Body of pancreas (tissue), 4 donors: ENCODE results near the gene CLPTM1. TPM values are rescaled to one million over a fixed set of nuclear protein-coding genes. Genes with fewer than 3 reads are reported as not detected.

Experiments
- ATAC-seq: fragments of 150-250 bp; one replicate; pipeline ENCODE4 v1.9.1; 2016
- DNase-seq, 4 donors: peaks; one replicate each; pipeline ENCODE4 v3.0.0-alpha.2; 2019
- H3K27ac ChIP-seq, 4 donors: fragments of 200-600 bp; sonication (generic); 1 replicate in 3 of 4; 2 replicates in 1 of 4; pipeline versions ENCODE4 v1.5.1 to v1.6.1; 2016 to 2019; ENCODE audit warnings: mild to moderate bottlenecking in 1 of 4, mixed read lengths in 1 of 4, moderate library complexity in 1 of 4
- H3K27me3 ChIP-seq, 2 donors: fragments of 200-600 bp; sonication (generic); one replicate each; pipeline ENCODE4 v1.6.0; 2016; ENCODE audit warnings: mild to moderate bottlenecking in 1 of 2
- H3K36me3 ChIP-seq, 2 donors: fragments of 200-600 bp; sonication (generic); replicated peaks in 1 of 2; 2 replicates each; pipeline ENCODE4 v1.5.1; 2016; ENCODE audit warnings: low read depth in 2 of 2; ENCODE audit not compliant: insufficient read depth in 1 of 2
- H3K4me1 ChIP-seq: fragments of 200-600 bp; sonication (generic); one replicate; pipeline ENCODE4 v1.6.0; 2016
- H3K4me3 ChIP-seq, 2 donors: fragments of 200-600 bp; sonication (generic); 1 replicate in 1 of 2; 2 replicates in 1 of 2; pipeline ENCODE4 v1.5.1; 2016 to 2019
- H3K9me3 ChIP-seq, 3 donors: fragments of 200-600 bp; sonication (generic); 1 replicate in 2 of 3; 2 replicates in 1 of 3; pipeline ENCODE4 v1.5.1; 2016
- CTCF ChIP-seq, 7 experiments: fragments of 450-650 bp in 4 of 7; fragments of 200-600 bp in 3 of 7; sonication (generic) in 3 of 7; IDR thresholded peaks; one replicate each; pipeline ENCODE4 v1.5.1; 2016 to 2019; ENCODE audit warnings: antibody characterized with exemption in 7 of 7
- POLR2A ChIP-seq, 3 donors: fragments of 450-650 bp; IDR thresholded peaks; one replicate each; pipeline ENCODE4 v1.6.1; 2016; ENCODE audit warnings: antibody characterized with exemption in 3 of 3, mild to moderate bottlenecking in 2 of 3
- WGBS, 2 donors: methylation state at CpG; one replicate each; pipeline ENCODE4 v1.1.5; 2017; 5-methylcytosine and 5-hydroxymethylcytosine counted together
- intact Hi-C: fragments of 100-400 bp; cut with DNase I; formaldehyde crosslinking; loops from one replicate; pipeline ENCODE4 v1.15.1; 2023
- total RNA-seq, 2 donors: library from RNA; depleted of rRNA; stranded (reverse); fragments of >200 nt; gene quantifications; one replicate each; pipeline ENCODE4 v1.1.0, GENCODE V29; 2016

Gene CLPTM1
- total RNA-seq, 2 donors from 2014 or later = 37.1 to 48.5 TPM

DNA sequence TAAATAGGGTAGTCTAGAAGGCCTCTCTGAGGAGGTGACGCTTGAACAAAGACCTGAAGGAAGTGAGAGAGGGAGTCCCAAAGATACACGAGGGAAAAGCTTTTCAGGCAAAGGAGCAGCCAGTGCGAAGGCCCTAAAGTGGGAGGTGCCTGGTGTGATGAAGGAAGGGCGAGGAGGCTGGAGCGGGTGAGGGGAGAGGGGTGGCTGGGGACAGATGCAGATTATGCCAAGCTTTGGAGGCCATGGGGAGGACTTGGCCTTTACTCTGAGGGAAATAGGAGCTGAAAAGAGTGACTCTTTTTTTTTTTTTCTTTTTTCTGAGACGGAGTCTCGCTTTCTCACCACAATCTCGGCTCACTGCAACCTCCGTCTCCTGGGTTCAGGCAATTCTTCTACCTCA, 2.9 kb downstream of the CLPTM1 start:
- no peak overlapping the region for H3K4me3 ChIP-seq
- H3K9me3 ChIP-seq = no peaks in the 10 kb centered on the region
- no peak for TF ChIP-seq CTCF (IDR thresholded peaks at IDR 0.05)
- TF ChIP-seq POLR2A (IDR thresholded peaks at IDR 0.05) = no peak
- no peak for DNase-seq
- 81 to 85% methylated on average over 9 of the region's 9 CpGs for WGBS, 2 donors
- ATAC-seq = no peak
- intact Hi-C loops = no loop called here
- H3K36me3 ChIP-seq = peaks cover 0 to 2% of the 10 kb centered on the region in 2 donors
- H3K27me3 ChIP-seq = no peaks in the 10 kb centered on the region
- H3K4me1 ChIP-seq = peaks cover 37% of the 10 kb centered on the region
- no peak overlapping the region for H3K27ac ChIP-seq

GRCh38 chr19:44959691-44960090, 4.5 kb downstream of the CLPTM1 start:
- Histone ChIP-seq H3K4me1 (peaks cover 25% of the 10 kb centered on the region), H3K27ac (no peak overlapping the region), H3K9me3 (no peaks in the 10 kb centered on the region), H3K36me3 (peaks cover 0 to 5% of the 10 kb centered on the region in 2 donors), H3K4me3 (no peak overlapping the region), H3K27me3 (no peaks in the 10 kb centered on the region)
- ATAC-seq = no peak
- no peak for DNase-seq
- 73 to 74% methylated on average over 5 of the region's 5 CpGs for WGBS, 2 donors
- TF ChIP-seq POLR2A (IDR thresholded peaks at IDR 0.05) (no peak), CTCF (IDR thresholded peaks at IDR 0.05) (no peak)
- intact Hi-C loops = no loop called here

DNA sequence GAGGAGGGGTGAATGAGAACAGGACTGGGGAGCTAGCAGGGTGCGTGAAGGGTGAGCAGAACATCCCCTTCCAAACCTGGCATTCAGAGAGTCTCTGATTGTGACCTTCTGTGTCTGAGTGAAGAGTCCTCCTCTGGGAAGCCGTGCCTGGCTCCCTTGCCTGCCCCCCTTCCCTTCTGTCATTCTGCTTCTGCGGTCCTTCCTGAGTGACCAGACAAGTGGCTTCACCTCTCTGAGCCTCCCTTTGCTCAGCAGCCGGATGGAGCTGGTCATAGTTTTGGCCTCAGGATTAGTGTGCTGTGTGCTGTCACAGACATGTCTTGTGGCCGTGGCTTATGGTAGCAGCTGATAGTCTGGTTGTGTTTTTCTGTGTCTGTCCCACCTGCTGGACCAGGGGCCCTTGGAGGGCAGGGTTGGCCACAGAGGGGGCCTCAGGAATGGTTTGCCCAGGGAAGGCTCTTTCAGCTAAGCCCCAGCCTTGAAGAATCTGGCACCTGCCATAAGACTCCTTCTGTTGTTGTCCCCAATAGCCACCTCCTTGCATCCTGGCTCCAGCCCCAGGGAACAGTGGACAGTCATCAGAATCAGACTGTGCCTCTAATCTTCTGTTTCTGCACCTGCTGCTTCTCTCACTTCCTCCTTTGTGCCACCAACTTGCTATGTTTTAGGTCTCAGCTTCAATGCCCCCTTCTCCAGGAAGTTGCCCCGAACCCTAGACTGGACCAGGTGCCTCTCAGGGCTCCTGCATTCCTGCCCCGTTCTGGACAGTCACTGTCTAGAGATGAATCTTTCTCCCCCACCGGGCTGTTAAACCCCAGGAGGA, 5.9 kb downstream of the CLPTM1 start:
- H3K36me3 ChIP-seq = peaks cover 0 to 12% of the 10 kb centered on the region in 2 donors
- ATAC-seq (no peak), DNase-seq (no peak)
- no peaks in the 10 kb centered on the region for H3K27me3 ChIP-seq
- no peak overlapping the region for H3K4me3 ChIP-seq
- no peak overlapping the region for H3K27ac ChIP-seq
- H3K9me3 ChIP-seq = no peaks in the 10 kb centered on the region
- intact Hi-C loops = no loop called here
- H3K4me1 ChIP-seq = peaks cover 21% of the 10 kb centered on the region
- 75 to 80% methylated on average over 6 to 8 of the region's 8 CpGs for WGBS, 2 donors
- no peak for TF ChIP-seq CTCF (IDR thresholded peaks at IDR 0.05)
- no peak for TF ChIP-seq POLR2A (IDR thresholded peaks at IDR 0.05)

GRCh38 chr19:44961821-44962220, 6.6 kb downstream of the CLPTM1 start:
- peaks cover 14% of the 10 kb centered on the region for H3K4me1 ChIP-seq
- intact Hi-C loops = no loop called here
- no peak for DNase-seq
- TF ChIP-seq CTCF (IDR thresholded peaks at IDR 0.05) (no peak), POLR2A (IDR thresholded peaks at IDR 0.05) (no peak)
- H3K9me3 ChIP-seq = no peaks in the 10 kb centered on the region
- WGBS, 2 donors = 82 to 92% methylated on average over 8 of the region's 8 CpGs
- ATAC-seq = no peak
- no peak overlapping the region for H3K4me3 ChIP-seq
- H3K36me3 ChIP-seq = peaks cover 0 to 12% of the 10 kb centered on the region in 2 donors
- no peak overlapping the region for H3K27ac ChIP-seq
- H3K27me3 ChIP-seq = no peaks in the 10 kb centered on the region

DNA sequence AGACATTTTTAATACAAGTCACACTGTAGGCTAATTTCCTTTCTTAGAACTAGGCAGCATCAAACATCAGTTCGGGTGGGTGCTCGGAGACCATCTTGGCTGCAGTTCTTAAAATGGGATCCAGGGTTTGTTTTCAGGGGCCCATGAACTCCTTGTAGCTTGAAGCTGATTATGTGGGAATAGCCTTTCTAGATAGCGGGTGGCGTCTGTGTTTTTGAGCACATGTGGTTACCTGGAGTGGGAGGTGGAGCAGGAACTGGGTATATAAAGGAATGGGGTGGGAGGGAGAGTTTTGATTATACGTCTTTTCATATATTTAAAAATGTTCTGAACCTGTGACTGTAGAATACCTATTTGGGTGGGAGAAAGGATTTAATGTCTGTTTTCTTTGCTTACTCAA, 12.9 kb downstream of the CLPTM1 start:
- 87 to 95% methylated on average over 5 of the region's 5 CpGs for whole genome bisulfite sequencing, 2 donors
- Histone ChIP-seq H3K4me3 (no peak overlapping the region), H3K4me1 (no peaks in the 10 kb centered on the region), H3K27ac (no peak overlapping the region), H3K36me3 (peaks cover 0 to 17% of the 10 kb centered on the region in 2 donors), H3K9me3 (no peaks in the 10 kb centered on the region), H3K27me3 (no peaks in the 10 kb centered on the region)
- ATAC-seq (no peak), DNase-seq (no peak)
- intact Hi-C loops = no loop called here
- TF ChIP-seq CTCF (IDR thresholded peaks at IDR 0.05) (no peak), POLR2A (IDR thresholded peaks at IDR 0.05) (no peak)
